Pancreas (tissue), 10 donors: ENCODE results near the gene MEG3. TPM values are rescaled to one million over a fixed set of nuclear protein-coding genes. Genes with fewer than 3 reads are reported as not detected.
A peak's percentile ranks its signal among the peaks of the same experiment; 100 is the strongest.

Experiments used
- ATAC-seq, 4 donors: fragments of 200-7000 bp; cut with Tn5 transposase; one replicate each; pipeline versions ENCODE4 v1.8.0 to v1.9.1; 2020; ENCODE audit warnings: mild to moderate bottlenecking in 4 of 4, moderate library complexity in 4 of 4
- DNase-seq, 6 donors: peaks; one replicate each; pipeline ENCODE4 v3.0.0-alpha.2; 2020
- FAIRE-seq: peaks from 2 replicates; lab custom pipeline; 2012; peaks lifted over from hg19 to GRCh38; lab: Jason Lieb, UNC
- H3K27ac ChIP-seq, 4 donors: fragments of 200-600 bp; sonication (generic); 1 replicate in 3 of 4; 2 replicates in 1 of 4; pipeline versions ENCODE4 v1.5.0 to v1.8.0; 2020
- H3K27me3 ChIP-seq, 4 donors: fragments of 200-600 bp; one replicate each; pipeline ENCODE4 v1.8.0; 2021
- H3K36me3 ChIP-seq, 3 donors: fragments of 200-600 bp; sonication (generic) in 1 of 3; one replicate each; pipeline versions ENCODE4 v1.5.0 to v1.8.0; 2020 to 2021
- H3K4me1 ChIP-seq, 3 donors: fragments of 200-600 bp; one replicate each; pipeline ENCODE4 v1.8.0; 2021
- H3K4me3 ChIP-seq, 4 donors: fragments of 200-600 bp; sonication (generic) in 2 of 4; one replicate each; pipeline versions ENCODE4 v1.5.0 to v1.8.0; 2020 to 2021
- H3K9me3 ChIP-seq, 4 donors: fragments of 200-600 bp; one replicate each; pipeline ENCODE4 v1.8.0; 2021
- CTCF ChIP-seq, 4 donors: fragments of 200-600 bp; sonication (generic) in 3 of 4; IDR thresholded peaks; one replicate each; pipeline versions ENCODE4 v1.5.0 to v1.8.0; 2021; ENCODE audit warnings: antibody characterized with exemption in 4 of 4
- WGBS, 2 donors: extraction: QIAGEN DNeasy Blood & Tissue Kit; methylation state at CpG; one replicate each; pipeline ENCODE4 v1.1.7; 2013; 5-methylcytosine and 5-hydroxymethylcytosine counted together
- intact Hi-C, 3 donors: fragments of 100-400 bp; cut with DNase I; formaldehyde crosslinking; loops; one replicate each; pipeline versions ENCODE4 v1.11.1 to v1.14.2; 2022
- polyA plus RNA-seq, 2 donors: library from polyadenylated mRNA; stranded (reverse); fragments of 200-250 nt; gene quantifications; one replicate each; pipeline ENCODE4 v1.2.3, GENCODE V29; 2013
- total RNA-seq, 6 donors: library from RNA; stranded (reverse); fragmentation: NEBNext Ultra II Directional in 4 of 6; extraction: Animal tissue kit (Norgen Biotek cat#: 25700) in 4 of 6; gene quantifications; one replicate each; pipeline versions ENCODE4 v1.2.1 to v1.2.4, GENCODE V29; 2021 to 2023
- donor health status: healthy with polysubstance abuse.
- donor health status: DM: no; HTN: no; CAD: no; lungs with moderate emphysema.
- donor health status: DM: no; HTN: no; CAD: no.
- donor health status: control.
- donor health status: control.
- donor health status: Bipolar disorder and iron deficiency.
- donor health status: DM: yes; HTN: yes; CAD: no.
- donor health status: DM: no; HTN: no; CAD: no.
- donor health status: DM: no; HTN: no; CAD: no.
- donor health status: DM: yes; HTN: yes; CAD: no.

The MEG3 gene
- total and polyA plus RNA-seq, 8 donors = 78.8 to 1,150 (median 332) TPM

GRCh38 chr14:100892496-100893227 lies 66.7 kb downstream of the MEG3 start:
- TF ChIP-seq CTCF (IDR thresholded peaks at IDR 0.05) = no peak
- ATAC-seq = no peak
- peak in 2 of 6 donors; percentile 0 to 5 for DNase-seq
- Histone ChIP-seq H3K4me3 (no peak overlapping the region), H3K4me1 (peaks cover 0 to 4% (median 0%) of the 10 kb centered on the region in 3 donors), H3K27me3 (no peaks in the 10 kb centered on the region), H3K27ac (no peak overlapping the region), H3K36me3 (no peaks in the 10 kb centered on the region), H3K9me3 (no peaks in the 10 kb centered on the region)
- FAIRE-seq = no peak
- WGBS, 2 donors = 83% methylated on average over 17 of the region's 17 CpGs
- intact Hi-C loops = no loop called here

DNA sequence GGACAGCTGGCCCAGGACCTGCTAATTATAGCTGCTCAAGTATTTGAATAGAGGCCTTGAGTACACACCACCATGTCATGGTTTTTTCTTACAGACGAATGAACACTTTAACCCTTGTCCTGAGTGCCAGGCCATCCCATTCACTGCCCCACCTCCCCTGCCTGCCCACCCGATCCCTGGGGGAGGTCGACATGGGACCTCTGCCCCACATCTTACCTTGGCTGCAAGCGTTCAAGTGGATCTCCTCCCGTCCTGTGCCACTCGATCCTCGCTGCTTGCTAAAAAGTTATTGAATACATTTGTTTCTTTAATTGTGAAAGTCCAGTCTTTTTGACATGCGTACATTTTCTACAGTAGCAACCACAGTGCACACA lies 67.3 kb downstream of the MEG3 start:
- Histone ChIP-seq H3K4me1 (peaks cover 0 to 4% (median 0%) of the 10 kb centered on the region in 3 donors), H3K36me3 (no peaks in the 10 kb centered on the region), H3K27me3 (no peaks in the 10 kb centered on the region), H3K27ac (no peak overlapping the region), H3K4me3 (no peak overlapping the region), H3K9me3 (no peaks in the 10 kb centered on the region)
- intact Hi-C loops = no loop called here
- ATAC-seq = peak in 2 of 4 donors; percentile 13 to 29
- DNase-seq = peak in 3 of 6 donors; percentile 1 to 34 (median 2)
- FAIRE-seq = no peak
- 77 to 80% methylated on average over 8 of the region's 8 CpGs for WGBS, 2 donors
- no peak for TF ChIP-seq CTCF (IDR thresholded peaks at IDR 0.05)

DNA sequence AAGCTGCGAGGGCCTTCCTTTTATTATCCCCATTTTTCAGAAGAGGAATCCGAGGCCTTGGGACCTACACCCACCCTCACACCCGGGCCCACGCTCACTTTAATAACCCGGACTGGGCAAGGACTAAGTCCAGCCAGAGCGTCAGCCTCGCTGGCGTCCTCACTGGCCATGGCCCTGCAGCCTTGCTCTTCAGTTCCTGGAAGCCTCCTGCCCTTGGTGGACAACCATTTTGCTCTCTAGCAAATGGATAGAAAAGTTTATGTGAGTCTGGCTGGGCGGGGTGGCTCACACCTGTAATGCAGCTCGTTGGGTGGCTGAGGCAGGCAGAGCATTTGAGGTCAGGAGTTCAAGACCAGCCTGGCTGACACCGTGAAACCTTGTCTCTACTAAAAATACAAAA lies 67.8 kb downstream of the MEG3 start:
- H3K36me3 ChIP-seq = no peaks in the 10 kb centered on the region
- 83 to 90% methylated on average over 11 of the region's 11 CpGs for WGBS, 2 donors
- no peak overlapping the region for H3K27ac ChIP-seq
- no peak overlapping the region for H3K4me3 ChIP-seq
- FAIRE-seq = no peak
- no peak for TF ChIP-seq CTCF (IDR thresholded peaks at IDR 0.05)
- ATAC-seq = no peak
- no peaks in the 10 kb centered on the region for H3K9me3 ChIP-seq
- intact Hi-C loops = no loop called here
- no peaks in the 10 kb centered on the region for H3K27me3 ChIP-seq
- no peak for DNase-seq
- peaks cover 0 to under 1% (median 0%) of the 10 kb centered on the region in 3 donors for H3K4me1 ChIP-seq

GRCh38 chr14:100894416-100894815 lies 68.5 kb downstream of the MEG3 start:
- intact Hi-C loops = no loop called here
- Histone ChIP-seq H3K4me1 (peaks cover 0 to 4% (median 0%) of the 10 kb centered on the region in 3 donors), H3K4me3 (no peak overlapping the region), H3K27ac (no peak overlapping the region), H3K36me3 (no peaks in the 10 kb centered on the region), H3K27me3 (no peaks in the 10 kb centered on the region), H3K9me3 (no peaks in the 10 kb centered on the region)
- no peak for TF ChIP-seq CTCF (IDR thresholded peaks at IDR 0.05)
- ATAC-seq (no peak), DNase-seq (peak in 2 of 6 donors; percentile 5 to 25), FAIRE-seq (no peak)
- WGBS, 2 donors = 64 to 67% methylated on average over 6 of the region's 6 CpGs

DNA sequence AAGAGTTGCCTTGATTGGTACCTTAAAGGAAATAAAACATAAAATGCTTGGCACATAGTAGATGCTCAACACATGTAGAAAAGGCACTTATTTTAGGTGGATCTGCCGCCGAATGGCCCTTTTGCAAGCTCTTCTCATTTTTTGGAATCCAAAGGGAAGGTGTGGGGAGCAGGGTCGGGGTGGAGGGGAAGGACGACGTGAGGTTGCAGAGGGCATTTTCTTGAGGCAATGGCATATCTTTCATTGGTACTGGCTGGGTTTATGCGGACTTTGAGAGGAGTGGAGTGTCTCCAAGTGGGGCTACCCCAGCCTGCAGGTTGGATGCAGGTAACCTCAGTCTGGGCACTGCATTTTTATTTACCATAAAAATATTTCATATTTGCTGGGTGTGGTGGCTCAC lies 69.5 kb downstream of the MEG3 start:
- no peak for TF ChIP-seq CTCF (IDR thresholded peaks at IDR 0.05)
- FAIRE-seq (no peak), ATAC-seq (no peak), DNase-seq (no peak)
- Histone ChIP-seq H3K4me3 (no peak overlapping the region), H3K9me3 (no peaks in the 10 kb centered on the region), H3K27ac (no peak overlapping the region), H3K36me3 (no peaks in the 10 kb centered on the region), H3K4me1 (peaks cover 0 to 5% (median 0%) of the 10 kb centered on the region in 3 donors), H3K27me3 (no peaks in the 10 kb centered on the region)
- intact Hi-C loops = no loop called here
- 76 to 95% methylated on average over 6 of the region's 6 CpGs for WGBS, 2 donors
